Loucy (cell line): ENCODE data around the gene B4GALT3.

Source experiments
- H2AFZ ChIP-seq: fragments of 200-600 bp; sonication (generic); 2 replicates; pipeline ENCODE4 v1.6.0; 2016; ENCODE audit warnings: antibody characterized with exemption, mild to moderate bottlenecking, low read length, moderate library complexity
- H3F3A ChIP-seq: fragments of 200-600 bp; 2 replicates; pipeline ENCODE4 v1.6.0; 2016; ENCODE audit warnings: antibody characterized with exemption, low read depth, mild to moderate bottlenecking
- H3K27me3 ChIP-seq: fragments of 200-600 bp; sonication (generic); 2 replicates; pipeline ENCODE4 v1.6.1; 2014; ENCODE audit warnings: low read length, mild to moderate bottlenecking; ENCODE audit not compliant: insufficient read depth, poor library complexity, severe bottlenecking
- H3K36me3 ChIP-seq: fragments of 200-600 bp; sonication (generic); 2 replicates; pipeline ENCODE4 v1.6.1; 2016; ENCODE audit warnings: low read length; ENCODE audit not compliant: insufficient read depth
- H3K4me1 ChIP-seq: fragments of 200-600 bp; sonication (generic); 2 replicates; pipeline ENCODE4 v1.5.1; 2014; ENCODE audit warnings: low read length, mild to moderate bottlenecking; ENCODE audit not compliant: insufficient read depth, poor library complexity, severe bottlenecking
- H3K4me2 ChIP-seq: fragments of 200-600 bp; sonication (generic); 2 replicates; pipeline ENCODE4 v1.6.0; 2014; ENCODE audit warnings: antibody characterized with exemption, low read length, low read depth, mild to moderate bottlenecking; ENCODE audit not compliant: poor library complexity, severe bottlenecking
- H3K4me3 ChIP-seq: fragments of 200-600 bp; sonication (generic); 2 replicates; pipeline ENCODE4 v1.5.1; 2014; ENCODE audit warnings: low read length, mild to moderate bottlenecking, mixed read lengths; ENCODE audit not compliant: poor library complexity, severe bottlenecking
- H3K79me2 ChIP-seq: fragments of 200-600 bp; sonication (generic); 2 replicates; pipeline ENCODE4 v1.6.1; 2014; ENCODE audit warnings: low read length; ENCODE audit not compliant: insufficient read depth
- H3K9ac ChIP-seq: fragments of 200-600 bp; sonication (generic); 2 replicates; pipeline ENCODE4 v1.6.0; 2014; ENCODE audit warnings: mild to moderate bottlenecking, low read depth, low read length, moderate library complexity; ENCODE audit not compliant: poor library complexity, severe bottlenecking
- H3K9me2 ChIP-seq: fragments of 200-600 bp; sonication (generic); replicated peaks from 2 replicates; pipeline ENCODE4 v1.6.1; 2016; ENCODE audit warnings: low read depth, low read length, mixed read lengths
- H3K9me3 ChIP-seq: fragments of 200-600 bp; sonication (generic); 2 replicates; pipeline ENCODE4 v1.6.1; 2014; ENCODE audit warnings: mild to moderate bottlenecking, antibody characterized with exemption, low read length, low read depth; ENCODE audit not compliant: insufficient read depth
- H4K20me1 ChIP-seq: fragments of 200-600 bp; sonication (generic); 2 replicates; pipeline ENCODE4 v1.6.0; 2014; ENCODE audit warnings: antibody characterized with exemption, low read length, mild to moderate bottlenecking; ENCODE audit not compliant: insufficient read depth, poor library complexity, severe bottlenecking
- EZH2phosphoT487 ChIP-seq: fragments of 200-600 bp; IDR thresholded peaks from 2 replicates; pipeline ENCODE4 v1.6.1; 2018; ENCODE audit warnings: antibody characterized with exemption, mild to moderate bottlenecking, moderate library complexity, borderline replicate concordance
- TF ChIP-seq, protein P1 (sequence below): fragments of 200-600 bp; sonication (generic); conservative IDR thresholded peaks from 2 replicates; pipeline ENCODE4 v1.5.1; 2014; ENCODE audit warnings: mild to moderate bottlenecking, antibody characterized with exemption, low read length

Gene B4GALT3

DNA sequence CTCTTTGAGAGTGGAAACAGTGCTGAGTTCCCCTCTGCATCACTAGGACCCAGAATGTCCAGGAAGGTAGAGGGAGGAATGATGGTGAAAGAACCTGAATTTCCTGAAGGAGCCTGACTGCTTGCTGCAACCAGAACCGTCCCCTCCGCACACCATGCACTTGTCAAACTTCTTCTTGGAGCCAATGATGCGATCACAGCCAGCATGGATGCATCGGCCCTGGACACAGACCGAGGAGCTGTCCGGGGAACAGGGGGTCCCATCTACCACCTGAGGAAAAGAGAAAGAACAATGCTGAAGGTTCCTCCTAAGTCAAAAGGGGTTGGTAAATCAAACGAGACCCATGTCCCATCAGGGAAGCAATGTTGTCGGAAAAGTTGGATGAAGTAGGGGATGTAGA, 14.7 kb upstream of the B4GALT3 start:
- Histone ChIP-seq H3K9ac (peak overlapping the region; percentile 23), H3K4me1 (peaks cover 1% of the 10 kb centered on the region), H2AFZ (0 out of 2 replicates have a peak overlapping the region, but pooled peaks have one; percentile 36), H3K36me3 (no peaks in the 10 kb centered on the region), H3K79me2 (no peaks in the 10 kb centered on the region), H3K4me3 (no peak overlapping the region), H3K4me2 (no peak overlapping the region), H3K27me3 (no peaks in the 10 kb centered on the region), H3K9me2 (no peaks in the 10 kb centered on the region), H4K20me1 (no peaks in the 10 kb centered on the region), H3K9me3 (no peaks in the 10 kb centered on the region), H3F3A (no peaks in the 10 kb centered on the region)
- TF ChIP-seq, protein P1, sequence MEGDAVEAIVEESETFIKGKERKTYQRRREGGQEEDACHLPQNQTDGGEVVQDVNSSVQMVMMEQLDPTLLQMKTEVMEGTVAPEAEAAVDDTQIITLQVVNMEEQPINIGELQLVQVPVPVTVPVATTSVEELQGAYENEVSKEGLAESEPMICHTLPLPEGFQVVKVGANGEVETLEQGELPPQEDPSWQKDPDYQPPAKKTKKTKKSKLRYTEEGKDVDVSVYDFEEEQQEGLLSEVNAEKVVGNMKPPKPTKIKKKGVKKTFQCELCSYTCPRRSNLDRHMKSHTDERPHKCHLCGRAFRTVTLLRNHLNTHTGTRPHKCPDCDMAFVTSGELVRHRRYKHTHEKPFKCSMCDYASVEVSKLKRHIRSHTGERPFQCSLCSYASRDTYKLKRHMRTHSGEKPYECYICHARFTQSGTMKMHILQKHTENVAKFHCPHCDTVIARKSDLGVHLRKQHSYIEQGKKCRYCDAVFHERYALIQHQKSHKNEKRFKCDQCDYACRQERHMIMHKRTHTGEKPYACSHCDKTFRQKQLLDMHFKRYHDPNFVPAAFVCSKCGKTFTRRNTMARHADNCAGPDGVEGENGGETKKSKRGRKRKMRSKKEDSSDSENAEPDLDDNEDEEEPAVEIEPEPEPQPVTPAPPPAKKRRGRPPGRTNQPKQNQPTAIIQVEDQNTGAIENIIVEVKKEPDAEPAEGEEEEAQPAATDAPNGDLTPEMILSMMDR: no peak

DNA sequence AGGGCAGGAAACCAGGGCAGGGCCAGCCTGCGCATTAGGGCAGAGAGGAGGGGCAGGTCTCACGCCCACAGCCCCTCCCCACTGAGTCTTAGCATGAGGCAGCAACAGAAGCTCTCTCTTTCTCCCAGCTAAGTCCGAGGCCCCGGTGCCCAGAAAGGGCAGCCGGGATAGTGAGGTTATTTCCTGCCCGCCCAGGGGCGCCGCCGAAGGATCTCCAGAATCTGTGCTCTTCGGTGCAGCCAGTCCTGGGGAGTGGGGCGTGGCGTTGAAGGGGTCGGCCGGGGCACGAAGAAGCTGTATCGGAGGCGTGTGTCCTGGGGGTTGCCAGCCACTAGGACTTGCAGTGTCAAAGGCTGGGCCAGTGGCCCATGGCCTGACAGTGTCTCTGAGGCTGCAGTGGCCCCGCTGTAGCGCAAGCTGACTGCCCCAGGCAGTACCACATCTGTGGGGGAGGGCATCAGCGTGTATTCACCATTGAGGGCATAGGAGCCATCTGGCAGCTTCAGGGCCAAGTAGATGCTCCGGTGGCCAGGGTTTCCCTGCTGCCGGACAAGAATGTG, 13.7 kb upstream of the B4GALT3 start:
- Histone ChIP-seq H3K4me3 (no peak overlapping the region), H3K4me2 (no peak overlapping the region), H2AFZ (no peak overlapping the region), H3K9me2 (no peaks in the 10 kb centered on the region), H3K4me1 (peaks cover 11% of the 10 kb centered on the region), H3K36me3 (no peaks in the 10 kb centered on the region), H3K9me3 (no peaks in the 10 kb centered on the region), H4K20me1 (no peaks in the 10 kb centered on the region), H3F3A (no peaks in the 10 kb centered on the region), H3K27me3 (no peaks in the 10 kb centered on the region), H3K79me2 (no peaks in the 10 kb centered on the region), H3K9ac (no peak overlapping the region)
- TF ChIP-seq EZH2phosphoT487: no peak
- TF ChIP-seq, protein P1: no peak

DNA sequence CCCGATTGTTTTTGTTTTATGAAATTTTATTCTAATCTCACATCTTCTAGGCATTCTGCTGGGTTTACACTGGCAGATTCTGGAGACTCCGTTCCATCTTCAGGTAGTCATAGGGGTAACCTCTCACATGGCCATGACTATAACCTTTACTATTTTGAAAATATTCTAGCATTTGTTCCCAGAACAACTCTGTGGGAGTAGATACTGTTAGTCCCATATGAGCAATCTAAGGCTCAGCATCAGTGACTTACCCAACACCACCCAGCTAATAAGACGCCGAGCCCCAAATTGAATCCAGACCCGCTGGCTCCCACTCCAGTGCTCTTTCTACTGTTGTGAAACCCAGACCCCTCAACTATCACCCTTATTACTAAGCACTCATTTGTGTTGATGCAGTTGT, 11.7 kb upstream of the B4GALT3 start:
- TF ChIP-seq EZH2phosphoT487: no peak
- TF ChIP-seq, protein P1: no peak

More for the DNA sequence above, 11.7 kb upstream of the B4GALT3 start:
- peaks cover 23% of the 10 kb centered on the region for H3K4me1 ChIP-seq
- H3K9me3 ChIP-seq: no peaks in the 10 kb centered on the region
- no peaks in the 10 kb centered on the region for H3K27me3 ChIP-seq
- no peaks in the 10 kb centered on the region for H3K9me2 ChIP-seq
- H3K36me3 ChIP-seq: no peaks in the 10 kb centered on the region
- H3K4me2 ChIP-seq: no peak overlapping the region
- no peaks in the 10 kb centered on the region for H4K20me1 ChIP-seq
- 0 out of 2 replicates have a peak, but pooled peaks cover 5% of the 10 kb centered on the region for H3F3A ChIP-seq
- H3K79me2 ChIP-seq: no peaks in the 10 kb centered on the region
- no peak overlapping the region for H2AFZ ChIP-seq
- no peak overlapping the region for H3K9ac ChIP-seq
- H3K4me3 ChIP-seq: no peak overlapping the region
